GM12864 (cell line): Measurements from ENCODE around the gene CDON.

Source experiments
- DNase-seq: peaks from one replicate; pipeline ENCODE4 v3.0.0-alpha.2; 2011; ENCODE audit warnings: low read depth
- H3K4me3 ChIP-seq: 2 replicates; pipeline ENCODE4 v1.5.1; 2011; ENCODE audit warnings: mild to moderate bottlenecking, low read depth, low read length, control low read depth
- TF ChIP-seq, protein P1 (sequence below): IDR thresholded peaks from 2 replicates; pipeline ENCODE4 v1.5.1; 2011; ENCODE audit warnings: low read depth, mild to moderate bottlenecking, moderate library complexity, low read length, control low read depth, inconsistent platforms; ENCODE audit errors: missing control alignments

CDON gene

DNA sequence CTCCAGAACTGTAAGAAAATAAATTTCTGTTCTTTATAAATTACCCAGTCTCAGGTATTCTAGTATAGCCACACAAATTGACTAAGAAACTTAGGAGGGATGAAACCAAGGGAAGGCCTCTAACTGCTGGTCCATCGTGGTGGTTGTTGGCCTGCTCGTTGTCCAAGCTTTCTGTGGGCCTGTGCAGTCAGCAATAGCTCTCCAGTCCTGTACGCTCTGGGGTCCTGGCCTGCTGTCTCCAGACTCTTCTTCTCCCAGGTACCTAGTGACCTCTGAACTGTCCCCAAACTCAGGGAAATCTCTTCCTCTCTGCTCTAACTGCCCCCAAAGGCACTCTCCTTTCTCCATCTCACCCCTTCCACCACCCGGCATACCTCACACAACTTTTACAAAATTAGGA lies 122.5 kb downstream of the CDON start:
- no peak for DNase-seq
- H3K4me3 ChIP-seq = no peak overlapping the region
- TF ChIP-seq, protein P1, sequence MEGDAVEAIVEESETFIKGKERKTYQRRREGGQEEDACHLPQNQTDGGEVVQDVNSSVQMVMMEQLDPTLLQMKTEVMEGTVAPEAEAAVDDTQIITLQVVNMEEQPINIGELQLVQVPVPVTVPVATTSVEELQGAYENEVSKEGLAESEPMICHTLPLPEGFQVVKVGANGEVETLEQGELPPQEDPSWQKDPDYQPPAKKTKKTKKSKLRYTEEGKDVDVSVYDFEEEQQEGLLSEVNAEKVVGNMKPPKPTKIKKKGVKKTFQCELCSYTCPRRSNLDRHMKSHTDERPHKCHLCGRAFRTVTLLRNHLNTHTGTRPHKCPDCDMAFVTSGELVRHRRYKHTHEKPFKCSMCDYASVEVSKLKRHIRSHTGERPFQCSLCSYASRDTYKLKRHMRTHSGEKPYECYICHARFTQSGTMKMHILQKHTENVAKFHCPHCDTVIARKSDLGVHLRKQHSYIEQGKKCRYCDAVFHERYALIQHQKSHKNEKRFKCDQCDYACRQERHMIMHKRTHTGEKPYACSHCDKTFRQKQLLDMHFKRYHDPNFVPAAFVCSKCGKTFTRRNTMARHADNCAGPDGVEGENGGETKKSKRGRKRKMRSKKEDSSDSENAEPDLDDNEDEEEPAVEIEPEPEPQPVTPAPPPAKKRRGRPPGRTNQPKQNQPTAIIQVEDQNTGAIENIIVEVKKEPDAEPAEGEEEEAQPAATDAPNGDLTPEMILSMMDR = no peak

DNA sequence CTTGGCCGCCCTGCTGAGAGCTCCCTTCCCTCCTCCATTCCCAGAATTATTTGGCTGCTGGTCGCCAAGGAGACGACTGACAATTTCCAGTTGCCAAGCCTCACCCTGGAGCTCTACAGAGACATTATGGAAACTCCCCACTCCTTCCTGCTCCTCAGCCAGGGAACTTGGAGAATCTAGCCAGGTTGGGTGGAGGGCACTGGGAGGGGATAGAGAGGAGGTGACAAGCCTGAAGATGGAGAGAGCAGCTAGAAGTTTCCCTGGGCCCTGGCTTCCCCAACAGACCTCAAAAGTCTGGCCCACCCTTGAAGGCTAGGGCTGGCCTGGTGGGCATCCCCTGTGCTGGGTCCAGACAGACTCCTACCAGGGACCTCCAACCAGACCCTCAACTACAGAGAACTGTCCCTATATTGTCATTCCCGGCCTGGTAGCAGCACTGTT lies 123.6 kb downstream of the CDON start:
- no peak overlapping the region for H3K4me3 ChIP-seq
- DNase-seq = no peak
- TF ChIP-seq, protein P1 = no peak

DNA sequence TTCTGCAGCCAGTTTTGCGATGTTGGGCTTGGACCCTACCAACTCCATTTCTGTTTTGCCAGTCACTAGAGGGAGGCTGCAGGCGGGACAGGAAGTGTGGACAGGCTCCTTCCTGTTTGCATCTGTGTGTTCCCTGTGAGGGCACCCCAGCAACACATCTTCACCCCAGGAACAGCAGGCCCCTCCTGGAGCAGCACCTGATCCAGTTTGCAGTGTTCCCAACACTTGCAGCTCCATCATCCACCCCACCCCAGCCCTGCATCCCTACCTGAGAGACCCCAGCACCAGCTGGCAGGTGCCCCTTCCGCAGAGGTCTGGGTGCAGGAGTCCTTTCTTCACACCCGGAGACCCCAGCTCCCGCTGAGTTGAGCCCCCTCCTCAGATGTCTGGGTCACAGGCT lies 124.2 kb downstream of the CDON start:
- no peak for DNase-seq
- H3K4me3 ChIP-seq = no peak overlapping the region
- TF ChIP-seq, protein P1 = no peak

DNA sequence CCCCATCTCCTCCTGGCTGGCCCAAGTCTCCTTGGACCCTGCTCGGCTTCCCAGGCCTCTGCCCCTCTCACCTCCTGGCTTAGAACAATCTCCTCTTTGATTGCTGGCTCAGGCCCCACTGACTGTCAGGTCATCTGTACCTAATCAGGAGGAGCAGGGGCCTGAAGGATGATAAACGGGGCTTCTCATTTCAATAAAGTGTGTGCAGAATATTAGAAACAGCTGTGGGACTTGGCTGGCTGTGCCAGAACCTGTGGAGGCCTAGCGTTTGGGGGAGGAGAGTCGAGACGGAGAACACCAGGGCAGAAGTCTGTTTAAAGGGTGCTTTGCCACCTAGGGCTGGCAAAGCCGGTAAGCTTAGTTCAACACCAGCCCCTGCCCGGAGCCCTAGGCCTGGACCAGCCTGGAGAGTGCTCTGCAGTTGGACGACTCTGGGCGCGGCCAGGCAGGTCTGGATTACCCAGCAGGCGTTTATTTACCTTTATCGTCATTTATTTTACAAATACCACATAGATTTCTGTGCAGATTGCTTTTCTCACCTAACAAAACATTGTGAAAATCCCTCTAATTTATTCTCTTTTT lies 127.0 kb downstream of the CDON start:
- TF ChIP-seq, protein P1 = no peak
- DNase-seq = no peak
- H3K4me3 ChIP-seq = no peak overlapping the region

DNA sequence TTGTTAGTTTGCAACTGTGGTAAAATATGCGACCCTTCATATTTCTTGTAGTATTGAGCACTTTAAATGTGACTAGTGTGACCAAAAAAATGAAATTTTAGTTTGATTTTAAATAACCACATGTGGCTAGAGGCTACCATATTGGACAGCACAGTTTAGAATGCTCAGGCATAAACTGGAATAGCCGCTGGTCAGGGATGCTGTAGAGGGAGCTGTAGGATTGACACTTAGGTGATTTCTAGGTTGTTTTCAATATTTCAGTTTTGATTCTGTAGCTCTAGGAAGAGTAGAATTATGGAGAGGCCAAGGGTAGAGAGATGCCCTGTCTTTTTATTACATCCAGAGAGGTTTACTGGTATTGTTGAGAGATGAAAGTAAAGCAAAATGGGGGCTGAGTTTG lies 127.6 kb downstream of the CDON start:
- H3K4me3 ChIP-seq = no peak overlapping the region
- TF ChIP-seq, protein P1 = no peak
- DNase-seq = no peak

DNA sequence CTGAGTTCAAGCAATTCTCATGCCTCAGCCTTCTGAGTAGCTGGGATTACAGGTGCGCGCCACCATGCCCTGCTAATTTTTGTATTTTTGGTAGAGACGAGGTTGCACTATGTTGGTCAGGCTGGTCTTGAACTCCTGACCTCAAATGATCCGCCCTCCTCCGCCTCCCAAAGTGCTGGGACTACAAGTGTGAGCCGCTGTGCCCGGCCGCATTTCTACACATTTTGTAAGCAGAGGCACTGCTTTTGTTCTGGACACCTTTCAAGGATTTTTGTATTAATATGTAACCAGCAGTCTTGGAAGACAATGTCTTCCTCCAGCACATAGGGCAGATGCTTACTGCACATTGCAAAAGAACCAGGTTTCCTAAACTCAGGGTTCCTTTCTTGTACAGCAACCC lies 128.2 kb downstream of the CDON start:
- H3K4me3 ChIP-seq = no peak overlapping the region
- TF ChIP-seq, protein P1 = no peak
- DNase-seq = no peak
